Right renal cortex interstitium (tissue), 3 donors: ENCODE results near the gene UBR3. TPM values are rescaled to one million over a fixed set of nuclear protein-coding genes. Genes with fewer than 3 reads are reported as not detected.
"Not testable (repeated sequence)": the region's sequence is repeated elsewhere in the genome, so short reads cannot be mapped to it uniquely, and the experiment has no call there.

Experiments
- DNase-seq, 3 donors: peaks; one replicate each; pipeline ENCODE4 v3.0.0-alpha.2; 2013; ENCODE audit warnings: low read depth in 3 of 3, low spot score in 2 of 3
- polyA plus RNA-seq, 3 donors: library from polyadenylated mRNA; unstranded; fragments of 120-200 nt; gene quantifications; one replicate each; pipeline ENCODE4 v1.2.1, GENCODE V29; 2013; ENCODE audit not compliant: insufficient read length in 3 of 3

Gene UBR3
- polyA plus RNA-seq, 3 donors, result 37.3 to 40.5 (median 39.5) TPM

DNA sequence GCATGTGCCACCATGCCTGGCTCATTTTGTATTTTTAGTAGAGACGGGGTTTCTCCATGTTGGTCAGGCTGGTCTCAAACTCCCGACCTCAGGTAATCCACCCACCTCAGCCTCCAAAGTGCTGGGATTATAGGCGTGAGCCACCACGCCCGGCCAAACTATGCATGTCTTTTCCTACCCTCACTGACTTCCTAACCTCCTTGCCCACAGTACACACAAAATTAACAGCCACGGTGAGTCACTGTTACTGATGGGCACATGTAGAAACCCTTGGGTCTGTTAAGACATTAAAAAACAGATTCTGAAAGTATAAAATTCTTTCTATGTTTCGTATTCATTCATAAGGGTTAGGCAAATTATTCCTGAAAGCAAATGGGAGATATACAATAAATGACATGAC, 7.2 kb upstream of the UBR3 start:
- DNase-seq, result not testable (repeated sequence)

DNA sequence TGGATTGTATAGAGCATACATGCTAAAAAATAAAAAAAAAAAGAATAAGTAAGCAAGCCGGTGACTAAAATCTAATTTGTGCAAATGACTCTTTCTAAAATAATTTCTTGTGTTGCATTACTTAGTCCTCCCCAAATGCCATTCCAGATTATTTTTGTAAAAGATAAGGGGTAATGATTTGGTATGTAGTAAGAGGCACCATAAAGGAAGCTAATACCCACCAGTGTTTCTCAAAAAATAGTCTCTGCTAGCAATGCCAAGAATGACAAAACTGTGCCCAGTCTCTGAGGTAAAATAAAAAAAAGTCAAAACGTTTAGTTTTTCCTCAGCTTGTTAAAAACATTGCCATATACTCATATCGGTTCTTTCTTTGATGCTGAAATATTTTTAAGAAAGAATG, 5.2 kb upstream of the UBR3 start:
- no peak for DNase-seq

DNA sequence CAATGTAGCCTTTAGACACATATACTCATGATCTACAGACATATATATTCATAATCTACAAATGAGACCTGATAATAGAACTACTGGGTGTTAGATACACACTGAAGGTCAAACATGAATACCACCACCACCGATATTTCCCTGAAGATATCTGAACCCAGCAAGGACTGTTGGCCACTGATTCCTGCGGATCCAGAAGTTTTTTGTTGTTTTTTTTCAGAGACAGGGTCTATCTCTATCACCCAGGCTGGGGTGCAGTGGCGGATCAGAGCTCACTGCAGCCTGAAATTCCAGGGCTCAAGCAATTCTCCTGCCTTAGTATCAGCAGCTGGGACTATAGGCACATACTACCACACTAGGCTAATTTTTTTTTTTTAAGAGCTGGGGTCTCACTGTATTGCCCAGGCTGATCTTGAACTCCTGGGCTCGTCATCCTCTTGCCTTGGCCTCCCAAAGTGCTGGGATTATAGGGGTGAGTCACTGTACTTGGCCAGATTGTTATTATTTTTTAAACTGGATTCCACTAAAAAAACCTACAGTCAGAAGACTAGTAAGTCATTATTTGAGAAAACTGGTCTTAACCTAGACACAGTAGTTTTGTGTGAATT, 4.4 kb upstream of the UBR3 start:
- no peak for DNase-seq

DNA sequence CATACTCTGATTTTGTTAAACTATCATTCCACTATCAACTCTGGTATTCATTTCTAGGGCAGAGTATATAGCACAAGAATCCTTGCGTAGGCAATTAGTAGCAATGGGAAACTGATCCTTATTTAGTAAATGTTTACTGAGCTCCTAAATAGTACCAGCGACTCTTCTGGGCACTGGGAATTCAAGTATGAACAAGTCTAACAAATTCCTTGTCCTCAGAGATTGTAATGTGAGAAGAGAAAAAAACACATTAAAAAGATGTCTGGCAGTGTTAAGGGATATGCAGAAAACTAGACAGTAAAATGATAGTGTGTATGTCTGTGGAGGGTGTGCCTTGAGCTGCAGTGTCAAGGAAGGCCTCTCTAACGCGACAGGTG, 3.3 kb upstream of the UBR3 start:
- no peak for DNase-seq

DNA sequence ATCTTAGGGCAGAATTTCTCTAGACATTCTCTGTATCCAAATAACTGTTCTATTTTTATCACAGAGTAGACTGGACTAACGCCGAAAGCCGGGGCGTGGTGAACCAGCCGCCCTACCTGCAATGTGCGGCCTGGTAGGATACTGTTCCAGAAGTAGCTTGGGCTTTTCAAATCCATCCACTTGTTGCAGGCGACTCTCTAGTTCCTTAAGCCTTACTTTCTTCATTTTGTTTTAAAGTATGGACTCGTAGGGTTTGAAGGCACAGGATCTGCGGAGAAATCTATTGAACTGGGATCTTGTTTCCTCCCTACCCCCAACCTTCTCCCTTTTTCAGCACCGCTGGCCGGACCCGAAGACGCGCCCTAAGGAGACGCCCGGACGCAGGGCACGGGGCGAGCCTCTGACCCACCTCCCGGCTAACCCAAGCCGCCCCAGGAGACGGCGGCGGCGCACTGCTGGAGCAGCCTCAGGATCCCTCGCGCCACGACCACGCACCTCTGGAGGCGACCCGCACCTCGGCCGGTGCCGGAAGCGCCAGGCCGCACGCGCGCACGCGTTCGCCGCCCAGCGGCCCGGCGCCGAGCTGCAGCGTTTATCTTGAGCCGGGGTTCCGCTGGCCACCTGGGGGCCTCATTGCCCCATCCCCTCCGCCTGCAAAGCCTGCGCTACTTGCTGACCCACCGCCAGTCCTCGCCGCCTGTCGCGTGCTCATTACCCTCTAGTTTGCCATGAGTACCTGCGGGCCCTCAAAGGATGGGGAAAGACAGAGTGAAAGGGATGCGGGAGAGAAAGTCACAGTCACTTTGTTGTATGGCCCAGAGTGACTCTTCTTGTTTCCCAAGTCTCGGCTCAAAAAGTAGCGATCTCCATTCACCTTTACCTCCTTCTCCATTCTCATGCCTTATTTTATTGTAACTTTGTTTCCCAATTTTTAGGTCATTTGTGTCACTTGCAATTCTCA, 2.6 kb upstream of the UBR3 start, which contains the start of gene METTL5:
Gene METTL5, minus strand, starts transcription at position 533 of the 961 bp plus-strand sequence. Its CDS starts 308 bp downstream, at position 225.
- peak in 2 of 3 donors; percentile 68 to 69 for DNase-seq

DNA sequence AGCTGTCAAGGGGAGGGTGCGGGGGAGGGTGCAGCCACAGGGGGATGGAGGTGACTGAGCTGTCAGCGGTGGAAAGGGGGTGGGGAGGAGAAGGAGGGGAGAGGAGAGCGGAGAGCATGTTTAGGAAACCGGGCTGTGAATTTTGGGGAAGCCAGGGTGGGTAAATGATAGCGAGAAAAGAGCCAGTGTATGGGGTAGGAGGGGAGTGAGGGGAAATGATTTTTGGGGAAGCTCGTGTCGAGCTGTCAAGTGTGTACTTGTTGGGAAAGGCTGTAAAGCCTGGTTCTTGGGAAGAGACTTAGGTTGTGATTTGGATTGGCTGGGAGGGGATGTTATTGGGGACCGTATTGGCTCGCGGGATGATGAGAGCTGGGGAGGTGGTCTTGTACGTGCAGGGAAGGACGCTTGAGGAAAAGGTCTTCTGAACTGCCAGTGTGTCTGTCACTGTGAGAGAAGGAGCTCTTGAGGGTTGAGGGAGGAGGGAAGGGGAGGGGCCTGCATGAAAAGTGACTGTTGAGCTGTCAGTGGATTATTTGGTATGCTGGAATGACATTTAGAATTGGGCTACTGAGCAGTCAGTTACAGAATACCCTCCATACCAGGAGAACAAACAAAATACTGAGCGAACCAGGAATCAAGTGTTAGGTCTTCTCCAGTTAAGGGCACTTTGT, 1.0 kb downstream of the UBR3 start:
- peak in 1 of 3 donors; percentile 12 for DNase-seq

DNA sequence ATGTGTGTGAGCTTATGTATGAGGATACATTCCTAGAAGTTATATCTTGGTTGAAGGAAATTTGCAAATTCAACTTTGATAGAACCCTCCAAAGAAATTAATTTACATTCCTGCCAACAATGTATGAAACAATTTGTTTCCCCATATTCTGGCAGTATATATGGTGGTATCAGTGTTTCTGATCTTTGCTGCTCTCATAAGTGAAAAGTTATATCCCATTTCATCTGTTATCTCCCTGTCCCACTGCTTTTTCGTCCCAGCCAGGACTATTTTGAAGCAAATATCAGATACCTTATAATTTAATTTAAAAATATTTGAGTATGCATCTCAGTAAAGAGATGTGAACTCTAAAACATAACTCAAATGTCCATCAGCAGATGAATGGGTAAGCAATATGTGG, 7.1 kb downstream of the UBR3 start:
- no peak for DNase-seq

DNA sequence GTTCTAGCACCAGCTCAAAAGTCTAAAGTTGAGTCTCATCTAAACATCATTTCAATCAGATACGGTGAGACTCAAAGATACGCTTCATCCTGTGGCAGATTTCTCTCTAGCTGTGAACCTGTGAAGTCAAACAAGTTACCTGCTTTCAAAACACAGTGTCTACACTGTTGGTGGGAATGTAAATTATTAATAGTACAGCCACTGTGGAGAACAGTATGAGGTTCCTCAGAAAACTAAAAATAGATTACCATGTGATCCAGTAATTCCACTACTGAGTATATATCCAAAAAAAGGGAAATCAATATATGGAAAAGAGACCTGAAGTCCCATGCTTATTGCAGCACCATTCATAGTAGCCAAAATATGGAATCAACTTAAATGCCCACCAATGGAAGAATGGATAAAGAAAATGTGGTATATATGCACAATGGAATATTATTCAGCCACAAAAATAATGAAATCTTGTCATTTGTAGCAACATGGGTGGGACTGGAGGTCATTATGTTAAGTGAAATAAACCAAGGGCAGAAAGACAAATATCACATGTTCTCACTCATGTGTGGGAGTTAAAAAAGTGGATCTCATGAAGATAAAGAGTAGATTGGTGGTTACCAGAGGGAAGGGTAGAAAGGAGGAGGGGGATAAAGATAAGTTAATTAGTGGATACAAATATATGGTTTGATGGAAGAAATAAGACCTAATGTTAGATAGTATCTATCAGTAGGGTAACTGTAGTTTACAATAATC, 11.7 kb downstream of the UBR3 start:
- no peak for DNase-seq

DNA sequence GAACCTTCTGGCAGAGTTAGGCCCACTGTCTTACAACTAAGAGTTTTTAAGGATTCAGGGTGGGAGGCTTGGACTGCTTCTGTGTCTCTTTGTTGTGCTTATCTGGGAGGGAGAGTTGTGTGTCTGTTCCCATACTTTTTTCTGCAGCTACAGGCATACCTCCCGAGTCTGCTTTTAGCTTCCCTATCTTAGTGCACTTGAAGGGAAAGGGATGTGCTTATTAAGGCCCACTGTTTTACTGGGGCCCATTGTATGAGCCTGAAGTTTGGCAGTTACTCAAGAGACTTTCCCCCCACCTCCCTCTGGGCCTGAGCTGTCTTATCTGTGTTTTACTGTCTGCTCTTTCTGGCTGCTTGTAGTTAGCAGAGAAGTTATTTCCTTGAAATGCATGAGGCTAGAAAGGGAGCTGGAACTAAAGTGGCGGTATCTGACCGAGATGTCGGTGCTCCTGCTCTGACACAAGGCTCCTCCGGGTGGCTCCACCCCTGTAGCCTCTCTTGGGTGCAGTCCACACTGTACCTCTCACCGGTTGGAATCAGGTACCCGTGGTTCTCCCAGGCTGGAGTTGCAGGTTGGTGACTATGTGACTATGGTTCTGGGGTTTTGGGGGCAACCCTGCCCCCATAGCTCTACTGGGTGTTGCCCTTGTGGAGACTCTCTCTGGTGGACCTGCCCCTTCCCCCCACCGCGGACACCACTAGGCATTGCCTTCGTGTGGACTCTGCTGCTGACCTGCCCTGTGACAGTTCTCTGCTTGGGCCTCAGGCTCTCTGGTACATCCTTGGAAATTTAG, 12.9 kb downstream of the UBR3 start:
- no peak for DNase-seq

DNA sequence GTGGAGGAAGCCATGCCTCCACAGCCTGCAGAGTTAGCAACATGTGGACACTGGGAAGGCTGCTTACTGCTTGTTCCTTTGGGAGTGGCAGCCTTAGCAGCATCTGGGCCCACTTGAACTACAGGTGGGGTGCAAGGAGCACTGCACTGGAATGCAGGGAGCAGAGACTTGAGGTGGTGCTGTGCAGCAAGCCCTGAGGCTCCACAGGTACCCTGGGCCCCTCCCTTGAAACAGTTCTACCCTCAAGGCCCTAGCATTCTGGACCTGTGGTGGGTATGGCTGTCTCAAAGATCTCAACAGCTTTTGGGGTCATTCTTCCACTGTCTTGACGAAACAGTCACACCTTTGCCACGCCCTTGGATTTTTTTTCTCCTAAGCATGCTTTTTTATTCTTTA, 13.5 kb downstream of the UBR3 start:
- no peak for DNase-seq

DNA sequence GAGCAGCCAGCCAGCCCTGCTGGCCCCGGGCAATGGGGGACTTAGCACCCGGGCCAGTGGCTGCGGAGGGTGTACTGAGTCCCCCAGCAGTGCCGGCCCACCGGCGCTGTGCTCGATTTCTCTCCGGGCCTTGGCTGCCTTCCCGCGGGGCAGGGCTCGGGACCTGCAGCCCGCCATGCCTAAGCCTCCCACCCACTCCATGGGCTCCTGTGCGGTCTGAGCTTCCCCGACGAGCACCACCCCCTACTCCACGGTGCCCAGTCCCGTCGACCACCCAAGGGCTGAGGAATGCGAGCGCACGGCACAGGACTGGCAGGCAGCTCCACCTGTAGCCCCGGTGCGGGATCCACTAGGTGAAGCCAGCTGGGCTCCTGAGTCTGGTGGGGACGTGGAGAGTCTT, 14.4 kb downstream of the UBR3 start:
- DNase-seq, result not testable (repeated sequence)

DNA sequence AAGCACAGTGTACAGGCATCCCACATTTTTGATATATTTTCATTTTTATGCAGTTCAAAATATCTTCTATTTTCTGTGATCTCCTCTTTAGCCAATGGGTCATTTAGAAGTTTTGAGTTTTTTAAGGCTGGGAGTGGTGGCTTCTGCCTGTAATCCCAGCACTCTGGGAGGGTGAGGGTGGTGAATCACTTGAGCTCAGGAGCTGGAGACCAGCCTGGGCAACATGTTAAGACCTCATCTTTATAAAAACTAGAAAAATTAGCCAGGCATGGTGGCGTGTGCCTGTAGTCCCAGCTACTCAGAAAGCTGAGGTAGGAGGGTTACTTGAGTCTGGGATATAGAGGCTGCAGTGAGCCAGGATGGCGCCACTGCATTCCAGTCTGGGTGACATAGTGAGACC, 17.8 kb downstream of the UBR3 start:
- no peak for DNase-seq

DNA sequence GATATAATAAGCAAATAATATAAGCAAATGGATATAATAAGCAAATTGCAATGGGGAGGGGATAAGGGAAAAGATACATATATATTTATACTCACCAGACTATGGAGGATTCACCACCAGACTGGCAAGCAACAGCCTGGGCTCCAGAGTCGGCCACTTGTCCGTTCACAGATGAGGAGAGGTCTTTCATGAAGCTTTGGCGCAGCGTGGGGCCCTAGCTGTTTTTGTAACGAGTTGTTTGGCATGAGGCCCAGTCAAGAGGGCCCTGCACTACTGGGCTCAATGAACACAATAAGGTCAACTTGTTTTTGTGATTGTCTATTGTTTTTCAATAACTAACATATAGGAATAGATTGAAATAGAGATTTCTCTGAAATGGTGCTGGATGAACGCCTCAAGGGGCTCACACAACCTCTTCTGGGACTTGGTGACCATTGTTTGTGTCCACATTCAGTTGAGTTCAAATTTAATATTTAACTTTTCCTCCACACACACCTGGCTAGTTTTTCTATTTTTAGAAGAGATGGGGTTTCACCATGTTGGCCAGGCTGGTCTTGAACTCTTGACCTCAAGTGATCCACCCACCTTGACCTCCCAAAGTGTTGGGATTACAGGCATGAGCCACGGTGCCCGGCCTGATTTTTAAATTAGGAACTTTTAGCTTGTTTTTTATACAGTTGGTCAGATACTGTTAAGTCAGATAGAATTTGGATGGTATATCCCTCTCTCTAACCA, 21.9 kb downstream of the UBR3 start:
- DNase-seq, result not testable (repeated sequence)

DNA sequence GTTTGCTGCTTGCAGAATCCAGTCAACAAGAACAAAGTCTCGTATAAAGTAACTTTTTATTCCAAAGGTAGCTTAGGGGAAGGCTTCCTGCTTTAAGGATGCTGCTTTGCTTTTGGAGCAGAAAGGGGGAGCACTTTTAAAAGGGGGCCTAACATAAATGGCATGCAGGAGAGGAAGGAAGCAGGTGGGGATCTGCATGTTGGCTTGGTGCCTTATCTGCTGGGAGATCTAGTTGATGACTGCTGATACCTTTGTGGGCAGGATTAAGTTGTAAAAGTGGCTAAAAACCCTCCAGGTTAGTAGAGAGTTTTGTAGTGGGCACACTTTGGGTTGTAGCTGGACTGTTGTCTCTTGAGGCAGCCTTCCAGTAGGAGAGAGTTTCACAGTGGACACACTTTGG, 22.5 kb downstream of the UBR3 start:
- no peak for DNase-seq

DNA sequence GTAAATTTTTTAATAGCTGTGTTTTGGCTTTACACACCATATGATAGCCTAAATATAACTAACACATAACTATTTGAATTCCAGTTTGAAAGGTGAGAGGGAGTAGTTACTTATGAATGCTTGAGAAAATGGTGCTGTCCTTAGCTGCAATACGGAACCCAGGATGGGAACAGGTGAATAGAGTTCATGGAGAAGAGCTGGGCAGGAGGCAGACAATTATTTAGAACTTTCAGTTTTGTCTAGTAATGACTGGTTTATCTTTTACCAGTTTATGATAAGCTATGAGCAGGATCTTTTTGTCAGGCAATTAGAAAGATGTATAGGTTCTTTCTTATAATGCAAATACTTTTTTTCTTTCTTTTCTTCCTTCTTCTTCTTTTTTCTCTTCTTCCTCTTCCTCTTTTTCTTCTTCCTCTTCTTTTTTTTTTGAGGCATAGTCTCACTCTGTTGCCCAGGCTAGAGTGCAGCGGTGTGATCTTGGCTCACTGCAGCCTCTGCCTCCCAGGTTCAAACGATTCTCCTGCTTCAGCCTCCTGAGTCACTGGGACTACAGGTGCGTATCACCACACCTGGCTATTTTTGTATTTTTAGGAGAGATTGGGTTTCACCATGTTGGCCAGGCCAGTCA, 25.9 kb downstream of the UBR3 start:
- DNase-seq, result no peak

DNA sequence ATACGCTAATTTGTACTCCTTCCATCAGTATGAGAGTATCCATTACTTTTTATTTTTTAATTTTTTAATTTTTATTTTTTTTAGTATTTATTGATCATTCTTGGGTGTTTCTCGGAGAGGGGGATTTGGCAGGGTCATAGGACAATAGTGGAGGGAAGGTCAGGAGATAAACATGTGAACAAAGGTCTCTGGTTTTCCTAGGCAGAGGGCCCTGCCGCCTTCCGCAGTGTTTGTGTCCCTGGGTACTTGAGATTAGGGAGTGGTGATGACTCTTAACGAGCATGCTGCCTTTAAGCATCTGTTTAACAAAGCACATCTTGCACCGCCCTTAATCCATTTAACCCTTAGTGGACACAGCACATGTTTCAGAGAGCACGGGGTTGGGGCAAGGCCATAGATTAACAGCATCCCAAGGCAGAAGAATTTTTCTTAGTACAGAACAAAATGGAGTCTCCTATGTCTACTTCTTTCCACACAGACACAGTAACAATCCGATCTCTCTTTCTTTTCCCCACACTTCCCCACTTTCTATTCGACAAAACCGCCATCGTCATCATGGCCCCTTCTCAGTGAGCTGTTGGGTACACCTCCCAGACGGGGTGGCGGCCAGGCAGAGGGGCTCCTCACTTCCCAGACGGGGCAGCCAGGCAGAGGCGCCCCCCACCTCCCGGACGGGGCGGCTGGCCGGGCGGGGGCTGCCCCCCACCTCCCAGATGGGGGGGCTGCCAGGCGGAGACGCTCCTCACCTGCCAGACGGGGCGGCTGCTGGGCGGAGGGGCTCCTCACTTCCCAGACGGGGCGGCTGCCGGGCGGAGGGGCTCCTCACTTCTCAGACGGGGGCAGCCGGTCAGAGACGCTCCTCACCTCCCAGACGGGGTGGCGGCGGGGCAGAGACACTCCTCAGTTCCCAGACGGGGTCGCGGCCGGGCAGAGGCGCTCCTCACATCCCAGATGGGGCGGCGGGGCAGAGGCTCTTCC, 28.3 kb downstream of the UBR3 start:
- not testable (repeated sequence) for DNase-seq

DNA sequence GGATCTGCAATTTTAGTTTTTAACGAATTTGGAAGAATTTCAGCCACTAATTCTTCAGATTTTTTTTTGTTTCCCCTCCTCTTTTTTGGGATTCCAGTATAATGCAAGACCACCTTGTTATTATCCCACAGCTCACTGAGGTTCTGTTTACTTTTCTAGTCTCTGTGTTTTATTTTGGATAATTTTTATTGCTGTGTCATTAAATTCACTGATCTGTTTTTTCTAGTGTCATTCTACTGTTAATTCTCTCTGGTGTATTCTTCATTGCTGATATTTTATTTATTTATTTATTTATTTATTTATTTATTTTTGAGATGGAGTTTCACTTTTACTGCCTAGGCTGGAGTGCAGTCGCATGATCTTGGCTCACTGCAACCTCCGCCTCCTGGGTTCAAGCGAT, 32.2 kb downstream of the UBR3 start:
- no peak for DNase-seq

DNA sequence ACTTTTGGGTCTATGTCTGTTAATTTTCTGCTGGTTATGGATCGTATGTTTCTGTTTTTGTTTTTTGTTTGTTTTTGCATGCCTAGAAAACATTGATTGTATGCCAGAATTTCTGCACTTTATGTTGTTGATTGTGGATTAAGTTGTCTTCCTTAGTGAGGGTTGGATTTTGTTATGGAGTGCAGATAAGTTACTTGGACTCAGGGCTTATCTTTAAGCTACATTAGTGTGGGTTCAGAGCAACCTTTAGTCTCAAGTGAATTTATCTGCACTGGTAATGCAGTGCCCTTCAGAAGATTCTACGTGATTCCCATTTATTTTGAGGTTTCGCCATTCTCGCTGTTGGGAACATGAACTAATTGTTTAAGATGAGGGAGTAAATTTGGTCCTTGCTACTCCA, 32.9 kb downstream of the UBR3 start:
- DNase-seq, result no peak
